ENCODE results near the gene DOCK9. TPM values are rescaled to one million over a fixed set of nuclear protein-coding genes. Genes with fewer than 3 reads are reported as not detected.

DOCK9 gene
- total RNA-seq, 1 experiment from 2014 or later, result 6.7 TPM

GRCh38 chr13:98809345-98809777, 168.5 kb downstream of the DOCK9 start:
- no peak overlapping the region for H2AFZ ChIP-seq (ENCODE audit: low read length)
- no peaks in the 10 kb centered on the region for H3K9me3 ChIP-seq (ENCODE audit: low read length)
- no peak overlapping the region for H3K4me3 ChIP-seq (ENCODE audit: low read length)
- H4K20me1 ChIP-seq (ENCODE audit: insufficient read depth, low read depth, low read length), result no peaks in the 10 kb centered on the region
- no peak overlapping the region for H3K9ac ChIP-seq (ENCODE audit: low read length)
- no peak overlapping the region for H3K4me2 ChIP-seq (ENCODE audit: low read depth, low read length, poor library complexity, severe bottlenecking)
- H3K36me3 ChIP-seq (ENCODE audit: insufficient read depth, low read length), result no peaks in the 10 kb centered on the region
- no peaks in the 10 kb centered on the region for H3K9me2 ChIP-seq (replicated peaks; ENCODE audit: insufficient read depth, low read length)
- H3K4me1 ChIP-seq (ENCODE audit: low read length), result no peaks in the 10 kb centered on the region
- no peak for DNase-seq
- no peaks in the 10 kb centered on the region for H3K27me3 ChIP-seq (ENCODE audit: low read length)
- H3K27ac ChIP-seq (ENCODE audit: low read length), result no peak overlapping the region
- no peaks in the 10 kb centered on the region for H3K79me2 ChIP-seq (ENCODE audit: low read length)

- no peak for DNase-seq
- no peak overlapping the region for H3K4me2 ChIP-seq (ENCODE audit: low read depth, low read length, poor library complexity, severe bottlenecking)
- no peaks in the 10 kb centered on the region for H3K27me3 ChIP-seq (ENCODE audit: low read length)
- no peak overlapping the region for H3K9ac ChIP-seq (ENCODE audit: low read length)
- no peaks in the 10 kb centered on the region for H3K79me2 ChIP-seq (ENCODE audit: low read length)
- no peaks in the 10 kb centered on the region for H3K9me3 ChIP-seq (ENCODE audit: low read length)
- H2AFZ ChIP-seq (ENCODE audit: low read length), result no peak overlapping the region
- H4K20me1 ChIP-seq (ENCODE audit: insufficient read depth, low read depth, low read length), result no peaks in the 10 kb centered on the region
- no peak overlapping the region for H3K4me3 ChIP-seq (ENCODE audit: low read length)
- no peaks in the 10 kb centered on the region for H3K36me3 ChIP-seq (ENCODE audit: insufficient read depth, low read length)
- no peaks in the 10 kb centered on the region for H3K4me1 ChIP-seq (ENCODE audit: low read length)
- no peak overlapping the region for H3K27ac ChIP-seq (ENCODE audit: low read length)
- H3K9me2 ChIP-seq (replicated peaks; ENCODE audit: insufficient read depth, low read length), result no peaks in the 10 kb centered on the region
These were observed 170.1 kb downstream of the DOCK9 start for GRCh38 chr13:98807774-98808173.

GRCh38 chr13:98804336-98804855, 173.5 kb downstream of the DOCK9 start:
- Histone ChIP-seq H3K9me3 (ENCODE audit: low read length) (no peaks in the 10 kb centered on the region), H3K9me2 (replicated peaks; ENCODE audit: insufficient read depth, low read length) (no peaks in the 10 kb centered on the region), H3K36me3 (ENCODE audit: insufficient read depth, low read length) (no peaks in the 10 kb centered on the region), H3K27me3 (ENCODE audit: low read length) (no peaks in the 10 kb centered on the region), H3K4me1 (ENCODE audit: low read length) (no peaks in the 10 kb centered on the region), H3K4me2 (ENCODE audit: low read depth, low read length, poor library complexity, severe bottlenecking) (no peak overlapping the region), H3K4me3 (ENCODE audit: low read length) (no peak overlapping the region), H3K9ac (ENCODE audit: low read length) (no peak overlapping the region), H4K20me1 (ENCODE audit: insufficient read depth, low read depth, low read length) (no peaks in the 10 kb centered on the region), H3K27ac (ENCODE audit: low read length) (no peak overlapping the region), H2AFZ (ENCODE audit: low read length) (no peak overlapping the region), H3K79me2 (ENCODE audit: low read length) (no peaks in the 10 kb centered on the region)
- DNase-seq, result no peak

- no peaks in the 10 kb centered on the region for H3K27me3 ChIP-seq (ENCODE audit: low read length)
- no peak overlapping the region for H2AFZ ChIP-seq (ENCODE audit: low read length)
- H4K20me1 ChIP-seq (ENCODE audit: insufficient read depth, low read depth, low read length), result no peaks in the 10 kb centered on the region
- H3K79me2 ChIP-seq (ENCODE audit: low read length), result no peaks in the 10 kb centered on the region
- no peaks in the 10 kb centered on the region for H3K9me3 ChIP-seq (ENCODE audit: low read length)
- no peak overlapping the region for H3K9ac ChIP-seq (ENCODE audit: low read length)
- no peak overlapping the region for H3K27ac ChIP-seq (ENCODE audit: low read length)
- no peak overlapping the region for H3K4me3 ChIP-seq (ENCODE audit: low read length)
- H3K4me2 ChIP-seq (ENCODE audit: low read depth, low read length, poor library complexity, severe bottlenecking), result no peak overlapping the region
- no peak for DNase-seq
- H3K4me1 ChIP-seq (ENCODE audit: low read length), result no peaks in the 10 kb centered on the region
- no peaks in the 10 kb centered on the region for H3K36me3 ChIP-seq (ENCODE audit: insufficient read depth, low read length)
- H3K9me2 ChIP-seq (replicated peaks; ENCODE audit: insufficient read depth, low read length), result no peaks in the 10 kb centered on the region
These were observed 173.9 kb downstream of the DOCK9 start for GRCh38 chr13:98803921-98804320.

GRCh38 chr13:98803111-98803561, 174.7 kb downstream of the DOCK9 start:
- Histone ChIP-seq H4K20me1 (ENCODE audit: insufficient read depth, low read depth, low read length) (no peaks in the 10 kb centered on the region), H3K27me3 (ENCODE audit: low read length) (no peaks in the 10 kb centered on the region), H3K79me2 (ENCODE audit: low read length) (no peaks in the 10 kb centered on the region), H3K36me3 (ENCODE audit: insufficient read depth, low read length) (no peaks in the 10 kb centered on the region), H3K9me2 (replicated peaks; ENCODE audit: insufficient read depth, low read length) (no peaks in the 10 kb centered on the region), H3K4me2 (ENCODE audit: low read depth, low read length, poor library complexity, severe bottlenecking) (no peak overlapping the region), H3K9ac (ENCODE audit: low read length) (no peak overlapping the region), H3K4me1 (ENCODE audit: low read length) (no peaks in the 10 kb centered on the region), H3K27ac (ENCODE audit: low read length) (no peak overlapping the region), H3K4me3 (ENCODE audit: low read length) (no peak overlapping the region), H2AFZ (ENCODE audit: low read length) (no peak overlapping the region), H3K9me3 (ENCODE audit: low read length) (no peaks in the 10 kb centered on the region)
- no peak for DNase-seq

- no peak overlapping the region for H3K4me3 ChIP-seq (ENCODE audit: low read length)
- no peaks in the 10 kb centered on the region for H3K9me2 ChIP-seq (replicated peaks; ENCODE audit: insufficient read depth, low read length)
- H3K4me1 ChIP-seq (ENCODE audit: low read length), result no peaks in the 10 kb centered on the region
- H4K20me1 ChIP-seq (ENCODE audit: insufficient read depth, low read depth, low read length), result no peaks in the 10 kb centered on the region
- H3K27me3 ChIP-seq (ENCODE audit: low read length), result no peaks in the 10 kb centered on the region
- no peak for DNase-seq
- H3K9me3 ChIP-seq (ENCODE audit: low read length), result no peaks in the 10 kb centered on the region
- no peak overlapping the region for H3K27ac ChIP-seq (ENCODE audit: low read length)
- H3K4me2 ChIP-seq (ENCODE audit: low read depth, low read length, poor library complexity, severe bottlenecking), result no peak overlapping the region
- H2AFZ ChIP-seq (ENCODE audit: low read length), result no peak overlapping the region
- H3K36me3 ChIP-seq (ENCODE audit: insufficient read depth, low read length), result no peaks in the 10 kb centered on the region
- H3K9ac ChIP-seq (ENCODE audit: low read length), result no peak overlapping the region
- H3K79me2 ChIP-seq (ENCODE audit: low read length), result no peaks in the 10 kb centered on the region
These were observed 175.3 kb downstream of the DOCK9 start for GRCh38 chr13:98802559-98802958.

- no peak overlapping the region for H3K4me2 ChIP-seq (ENCODE audit: low read depth, low read length, poor library complexity, severe bottlenecking)
- H3K27me3 ChIP-seq (ENCODE audit: low read length), result no peaks in the 10 kb centered on the region
- no peak overlapping the region for H3K9ac ChIP-seq (ENCODE audit: low read length)
- no peak overlapping the region for H2AFZ ChIP-seq (ENCODE audit: low read length)
- H3K27ac ChIP-seq (ENCODE audit: low read length), result no peak overlapping the region
- H3K4me1 ChIP-seq (ENCODE audit: low read length), result no peaks in the 10 kb centered on the region
- no peaks in the 10 kb centered on the region for H3K9me3 ChIP-seq (ENCODE audit: low read length)
- no peak overlapping the region for H3K4me3 ChIP-seq (ENCODE audit: low read length)
- H3K36me3 ChIP-seq (ENCODE audit: insufficient read depth, low read length), result no peaks in the 10 kb centered on the region
- no peaks in the 10 kb centered on the region for H3K79me2 ChIP-seq (ENCODE audit: low read length)
- no peaks in the 10 kb centered on the region for H3K9me2 ChIP-seq (replicated peaks; ENCODE audit: insufficient read depth, low read length)
- no peaks in the 10 kb centered on the region for H4K20me1 ChIP-seq (ENCODE audit: insufficient read depth, low read depth, low read length)
- no peak for DNase-seq
These were observed 176.0 kb downstream of the DOCK9 start for GRCh38 chr13:98801626-98802418.

GRCh38 chr13:98800078-98800477, 177.8 kb downstream of the DOCK9 start:
- Histone ChIP-seq H3K4me1 (ENCODE audit: low read length) (no peaks in the 10 kb centered on the region), H4K20me1 (ENCODE audit: insufficient read depth, low read depth, low read length) (no peaks in the 10 kb centered on the region), H3K27me3 (ENCODE audit: low read length) (no peaks in the 10 kb centered on the region), H3K9ac (ENCODE audit: low read length) (no peak overlapping the region), H3K9me3 (ENCODE audit: low read length) (no peaks in the 10 kb centered on the region), H3K9me2 (replicated peaks; ENCODE audit: insufficient read depth, low read length) (no peaks in the 10 kb centered on the region), H3K4me2 (ENCODE audit: low read depth, low read length, poor library complexity, severe bottlenecking) (no peak overlapping the region), H2AFZ (ENCODE audit: low read length) (no peak overlapping the region), H3K4me3 (ENCODE audit: low read length) (no peak overlapping the region), H3K79me2 (ENCODE audit: low read length) (no peaks in the 10 kb centered on the region), H3K27ac (ENCODE audit: low read length) (no peak overlapping the region), H3K36me3 (ENCODE audit: insufficient read depth, low read length) (no peaks in the 10 kb centered on the region)
- DNase-seq, result no peak

Data from Karpas-422 (cell line).